Colonic mucosa (tissue), 4 donors: ENCODE measurements around the gene ATP2C2. TPM values are rescaled to one million over a fixed set of nuclear protein-coding genes. Genes with fewer than 3 reads are reported as not detected.

Experiments
- DNase-seq: peaks from one replicate; pipeline ENCODE4 v3.0.0-alpha.2; 2020
- H3K27ac ChIP-seq: fragments of 200-600 bp; one replicate; pipeline ENCODE4 v1.8.0; 2021
- H3K27me3 ChIP-seq: fragments of 200-600 bp; one replicate; pipeline ENCODE4 v1.8.0; 2021
- H3K36me3 ChIP-seq: fragments of 200-600 bp; one replicate; pipeline ENCODE4 v1.8.0; 2021
- H3K4me1 ChIP-seq: fragments of 200-600 bp; one replicate; pipeline ENCODE4 v1.8.0; 2021; ENCODE audit warnings: mild to moderate bottlenecking
- H3K4me3 ChIP-seq: fragments of 200-600 bp; one replicate; pipeline ENCODE4 v1.8.0; 2021
- H3K9ac ChIP-seq, 2 donors: one replicate each; pipeline ENCODE4 v1.7.0; 2013; ENCODE audit warnings: control low read depth in 2 of 2, low read depth in 2 of 2, low read length in 2 of 2
- H3K9me3 ChIP-seq: fragments of 200-600 bp; one replicate; pipeline ENCODE4 v1.8.0; 2021
- CTCF ChIP-seq: fragments of 200-600 bp; IDR thresholded peaks from one replicate; pipeline ENCODE4 v1.8.0; 2022; ENCODE audit warnings: antibody characterized with exemption, mild to moderate bottlenecking
- intact Hi-C: fragments of 100-400 bp; cut with DNase I; formaldehyde crosslinking; loops from one replicate; pipeline ENCODE4 v1.14.1; 2022
- total RNA-seq, 2 donors: library from RNA; stranded (reverse); fragmentation: NEBNext Ultra II Directional in 1 of 2; extraction: Animal tissue kit (Norgen Biotek cat#: 25700) in 1 of 2; gene quantifications; one replicate each; pipeline ENCODE4 v1.2.1, GENCODE V29; 2021
- donor health status: healthy.
- donor health status: DM: no; HTN: no; CAD: no.
- donor health status: DM: no; HTN: no; CAD: no.

ATP2C2 gene
- total RNA-seq, 2 donors from 2014 or later = 126 to 220 TPM

GRCh38 chr16:84323606-84324005, 44.7 kb upstream of the ATP2C2 start:
- Histone ChIP-seq H3K9ac (no peak overlapping the region), H3K9me3 (no peaks in the 10 kb centered on the region), H3K27ac (no peak overlapping the region), H3K27me3 (no peaks in the 10 kb centered on the region), H3K36me3 (no peaks in the 10 kb centered on the region), H3K4me1 (no peaks in the 10 kb centered on the region), H3K4me3 (no peak overlapping the region)
- no peak for TF ChIP-seq CTCF
- no peak for DNase-seq
- intact Hi-C loops = no loop called here

DNA sequence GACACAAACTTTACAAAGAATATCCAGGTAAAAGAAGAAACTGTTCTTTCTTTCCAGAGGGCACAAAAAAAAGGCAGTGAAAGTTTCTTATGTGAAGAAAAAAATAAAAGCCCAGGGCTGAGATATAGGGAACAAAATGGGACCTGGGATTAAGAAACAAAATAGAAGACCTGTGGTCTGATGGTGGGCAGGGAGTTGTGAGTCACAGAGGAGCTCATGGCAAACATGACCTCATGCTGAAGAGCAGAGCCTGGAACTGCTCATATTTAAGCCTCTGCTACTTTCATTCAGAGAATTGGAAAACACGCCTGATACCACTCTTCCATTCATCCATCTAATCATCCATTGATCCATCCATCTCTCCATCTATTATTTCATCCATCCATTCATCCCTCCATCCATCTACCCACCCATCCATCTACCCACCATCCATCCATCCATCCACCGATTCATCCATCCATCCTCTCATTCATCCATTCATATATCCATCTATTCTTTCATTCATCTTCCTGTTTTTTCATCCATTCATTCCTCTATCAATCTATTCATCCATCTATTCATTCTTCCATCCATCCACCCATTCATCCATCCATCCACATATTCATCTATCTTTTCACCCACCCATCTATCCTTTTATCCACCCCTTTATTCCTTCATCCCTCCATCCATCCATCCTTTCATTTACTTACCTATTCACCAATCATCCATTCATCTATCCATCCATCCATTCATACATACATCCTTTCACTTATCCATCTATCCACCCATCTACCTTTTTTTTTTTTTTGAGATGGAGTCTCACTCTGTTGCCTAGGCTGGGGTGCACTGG, 43.7 kb upstream of the ATP2C2 start:
- H3K4me1 ChIP-seq = no peaks in the 10 kb centered on the region
- no peak for DNase-seq
- H3K4me3 ChIP-seq = no peak overlapping the region
- H3K27me3 ChIP-seq = no peaks in the 10 kb centered on the region
- intact Hi-C loops = no loop called here
- H3K9me3 ChIP-seq = no peaks in the 10 kb centered on the region
- no peak overlapping the region for H3K27ac ChIP-seq
- no peak for TF ChIP-seq CTCF
- H3K36me3 ChIP-seq = no peaks in the 10 kb centered on the region
- H3K9ac ChIP-seq = no peak overlapping the region

DNA sequence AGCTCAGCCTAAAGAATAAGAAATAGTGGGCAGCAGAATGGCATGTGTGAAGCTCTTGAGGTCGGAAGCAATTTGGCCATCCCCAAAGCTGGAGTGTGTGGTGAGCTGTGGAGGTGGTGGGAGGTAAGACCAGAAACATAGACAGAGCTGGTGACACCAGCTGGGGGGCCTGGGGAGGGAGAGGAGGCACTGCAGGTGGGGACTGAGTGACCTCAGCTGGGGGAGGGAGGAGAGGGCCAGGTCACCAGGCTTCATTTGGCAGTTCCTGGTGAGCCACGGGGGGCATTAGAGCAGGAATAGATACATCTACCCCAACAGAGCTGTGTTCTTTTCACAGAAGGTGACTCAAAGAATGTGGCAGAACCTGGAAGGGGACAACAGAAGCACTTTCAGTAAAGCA, 41.8 kb upstream of the ATP2C2 start:
- H3K4me1 ChIP-seq = no peaks in the 10 kb centered on the region
- H3K4me3 ChIP-seq = no peak overlapping the region
- intact Hi-C loops = no loop called here
- TF ChIP-seq CTCF = no peak
- H3K27ac ChIP-seq = no peak overlapping the region
- DNase-seq = no peak
- no peak overlapping the region for H3K9ac ChIP-seq
- H3K36me3 ChIP-seq = no peaks in the 10 kb centered on the region
- H3K27me3 ChIP-seq = no peaks in the 10 kb centered on the region
- H3K9me3 ChIP-seq = no peaks in the 10 kb centered on the region

DNA sequence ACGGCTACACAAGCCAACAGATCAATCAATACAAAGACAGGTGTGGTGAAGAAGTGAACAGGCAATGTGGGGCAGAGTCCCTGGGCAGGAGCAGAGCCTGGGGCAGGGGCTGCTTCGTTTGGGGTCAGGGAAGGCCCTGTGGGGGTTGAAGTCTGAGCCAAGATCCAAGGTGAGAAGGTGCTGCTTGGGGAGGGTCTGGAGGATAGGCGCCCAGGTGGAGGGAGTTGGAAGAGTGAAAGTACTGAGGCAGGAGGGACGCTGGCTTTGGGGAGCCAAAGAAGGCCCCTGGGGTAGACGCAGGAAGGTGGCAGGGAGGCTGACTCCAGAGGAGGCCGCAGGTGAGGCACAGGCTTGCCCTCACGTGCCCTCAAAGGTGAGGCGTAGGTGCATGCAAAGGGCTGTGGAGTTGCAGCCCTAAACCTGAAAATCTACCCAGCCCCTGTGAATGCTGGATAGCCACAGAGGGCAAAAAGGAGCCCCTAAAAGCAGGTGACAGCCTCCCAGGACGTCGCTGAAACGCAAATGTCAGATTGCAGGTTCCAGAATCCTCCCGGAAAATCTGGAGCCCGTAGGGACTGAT, 40.3 kb upstream of the ATP2C2 start:
- no peaks in the 10 kb centered on the region for H3K9me3 ChIP-seq
- H3K4me3 ChIP-seq = no peak overlapping the region
- no peaks in the 10 kb centered on the region for H3K4me1 ChIP-seq
- H3K9ac ChIP-seq = no peak overlapping the region
- H3K36me3 ChIP-seq = no peaks in the 10 kb centered on the region
- DNase-seq = no peak
- TF ChIP-seq CTCF = no peak
- intact Hi-C loops = no loop called here
- H3K27me3 ChIP-seq = no peaks in the 10 kb centered on the region
- no peak overlapping the region for H3K27ac ChIP-seq

DNA sequence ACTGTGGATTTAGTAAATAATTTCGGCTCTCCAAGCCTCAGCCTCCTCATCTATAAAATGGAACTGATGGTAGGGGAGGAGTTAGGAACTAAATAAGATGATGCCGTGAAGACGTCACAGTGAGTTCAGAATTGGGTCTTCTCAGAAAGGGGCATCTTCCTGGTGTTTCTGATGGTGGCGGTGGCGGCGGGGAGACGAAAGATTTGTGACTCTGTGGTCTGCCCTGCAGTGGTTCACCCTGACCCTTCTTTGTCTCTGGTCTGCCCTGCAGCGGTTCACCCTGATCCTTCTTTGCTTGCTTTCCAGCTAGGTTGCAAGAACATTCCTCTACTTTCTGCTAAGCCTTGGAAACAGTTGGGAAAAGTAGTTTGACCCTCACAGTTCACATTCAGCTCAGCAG, 39.3 kb upstream of the ATP2C2 start:
- no peak for DNase-seq
- Histone ChIP-seq H3K36me3 (no peaks in the 10 kb centered on the region), H3K4me1 (peaks cover 6% of the 10 kb centered on the region), H3K9ac (no peak overlapping the region), H3K27me3 (no peaks in the 10 kb centered on the region), H3K4me3 (no peak overlapping the region), H3K9me3 (no peaks in the 10 kb centered on the region), H3K27ac (no peak overlapping the region)
- intact Hi-C loops = no loop called here
- TF ChIP-seq CTCF = no peak
